ENCODE measurements around the gene NEK4. TPM values are rescaled to one million over a fixed set of nuclear protein-coding genes. Genes with fewer than 3 reads are reported as not detected.
"Not testable (repeated sequence)": the region's sequence is repeated elsewhere in the genome, so short reads cannot be mapped to it uniquely, and the experiment has no call there.

NEK4 gene
- total RNA-seq, 1 donor from 2014 or later, result 52.3 TPM

- H3K27me3 Mint-ChIP-seq (ENCODE audit: low read depth), result no peaks in the 10 kb centered on the region
- peaks cover 23% of the 10 kb centered on the region for H3K36me3 Mint-ChIP-seq (ENCODE audit: low read depth)
- no peak for DNase-seq (ENCODE audit: low read depth, low spot score)
- H3K27ac Mint-ChIP-seq (ENCODE audit: unreplicated experiment), result no peak overlapping the region
- peaks cover 25% of the 10 kb centered on the region for H3K4me1 Mint-ChIP-seq
- TF ChIP-seq, protein P1, sequence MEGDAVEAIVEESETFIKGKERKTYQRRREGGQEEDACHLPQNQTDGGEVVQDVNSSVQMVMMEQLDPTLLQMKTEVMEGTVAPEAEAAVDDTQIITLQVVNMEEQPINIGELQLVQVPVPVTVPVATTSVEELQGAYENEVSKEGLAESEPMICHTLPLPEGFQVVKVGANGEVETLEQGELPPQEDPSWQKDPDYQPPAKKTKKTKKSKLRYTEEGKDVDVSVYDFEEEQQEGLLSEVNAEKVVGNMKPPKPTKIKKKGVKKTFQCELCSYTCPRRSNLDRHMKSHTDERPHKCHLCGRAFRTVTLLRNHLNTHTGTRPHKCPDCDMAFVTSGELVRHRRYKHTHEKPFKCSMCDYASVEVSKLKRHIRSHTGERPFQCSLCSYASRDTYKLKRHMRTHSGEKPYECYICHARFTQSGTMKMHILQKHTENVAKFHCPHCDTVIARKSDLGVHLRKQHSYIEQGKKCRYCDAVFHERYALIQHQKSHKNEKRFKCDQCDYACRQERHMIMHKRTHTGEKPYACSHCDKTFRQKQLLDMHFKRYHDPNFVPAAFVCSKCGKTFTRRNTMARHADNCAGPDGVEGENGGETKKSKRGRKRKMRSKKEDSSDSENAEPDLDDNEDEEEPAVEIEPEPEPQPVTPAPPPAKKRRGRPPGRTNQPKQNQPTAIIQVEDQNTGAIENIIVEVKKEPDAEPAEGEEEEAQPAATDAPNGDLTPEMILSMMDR (conservative IDR thresholded peaks at IDR 0.05), result no peak
- no peaks in the 10 kb centered on the region for H3K9me3 Mint-ChIP-seq
- no peak overlapping the region for H3K4me3 Mint-ChIP-seq
Observed at GRCh38 chr3:52679199-52679538, 91.6 kb downstream of the NEK4 start.

GRCh38 chr3:52678265-52679198, 92.2 kb downstream of the NEK4 start:
- no peak for DNase-seq (ENCODE audit: low read depth, low spot score)
- H3K27ac Mint-ChIP-seq (ENCODE audit: unreplicated experiment), result no peak overlapping the region

DNA sequence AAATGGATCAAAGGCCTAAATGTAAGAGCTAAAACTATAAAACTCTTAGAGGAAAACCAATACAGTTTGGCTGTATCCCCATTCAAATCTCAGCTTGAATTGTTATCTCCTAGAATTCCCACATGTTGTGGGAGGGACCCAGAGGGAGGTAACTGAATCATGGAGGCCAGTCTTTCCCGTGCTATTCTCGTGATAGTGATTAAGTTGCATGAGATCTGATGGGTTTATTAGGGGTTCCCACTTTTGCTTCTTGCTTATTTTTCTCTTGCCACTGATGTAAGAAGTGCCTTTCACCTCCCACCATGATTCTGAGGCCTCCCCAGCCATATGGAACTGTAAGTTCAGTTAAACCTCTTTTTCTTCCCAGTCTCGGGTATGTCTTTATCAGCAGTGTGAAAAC, 94.5 kb downstream of the NEK4 start:
- H3K4me3 Mint-ChIP-seq; H3K27me3 Mint-ChIP-seq (ENCODE audit: low read depth); H3K4me1 Mint-ChIP-seq; H3K9me3 Mint-ChIP-seq; DNase-seq (ENCODE audit: low read depth, low spot score); H3K27ac Mint-ChIP-seq (ENCODE audit: unreplicated experiment): not testable (repeated sequence)
- peaks cover 26% of the 10 kb centered on the region for H3K36me3 Mint-ChIP-seq (ENCODE audit: low read depth)

More at GRCh38 chr3:52678265-52679198, 92.2 kb downstream of the NEK4 start:
- Mint-ChIP-seq H3K36me3 (ENCODE audit: low read depth) (peaks cover 23% of the 10 kb centered on the region), H3K9me3 (no peaks in the 10 kb centered on the region), H3K4me1 (peaks cover 20% of the 10 kb centered on the region), H3K4me3 (no peak overlapping the region), H3K27me3 (ENCODE audit: low read depth) (no peaks in the 10 kb centered on the region)
- TF ChIP-seq, protein P1 (conservative IDR thresholded peaks at IDR 0.05), result no peak

- H3K4me3 Mint-ChIP-seq, result no peak overlapping the region
- no peaks in the 10 kb centered on the region for H3K27me3 Mint-ChIP-seq (ENCODE audit: low read depth)
- no peaks in the 10 kb centered on the region for H3K4me1 Mint-ChIP-seq
- no peak overlapping the region for H3K27ac Mint-ChIP-seq (ENCODE audit: unreplicated experiment)
- no peak for DNase-seq (ENCODE audit: low read depth, low spot score)
- TF ChIP-seq, protein P1 (conservative IDR thresholded peaks at IDR 0.05), result no peak
- H3K9me3 Mint-ChIP-seq, result no peaks in the 10 kb centered on the region
- H3K36me3 Mint-ChIP-seq (ENCODE audit: low read depth), result peaks cover 16% of the 10 kb centered on the region
Observed at GRCh38 chr3:52671676-52672075, 99.1 kb downstream of the NEK4 start.

DNA sequence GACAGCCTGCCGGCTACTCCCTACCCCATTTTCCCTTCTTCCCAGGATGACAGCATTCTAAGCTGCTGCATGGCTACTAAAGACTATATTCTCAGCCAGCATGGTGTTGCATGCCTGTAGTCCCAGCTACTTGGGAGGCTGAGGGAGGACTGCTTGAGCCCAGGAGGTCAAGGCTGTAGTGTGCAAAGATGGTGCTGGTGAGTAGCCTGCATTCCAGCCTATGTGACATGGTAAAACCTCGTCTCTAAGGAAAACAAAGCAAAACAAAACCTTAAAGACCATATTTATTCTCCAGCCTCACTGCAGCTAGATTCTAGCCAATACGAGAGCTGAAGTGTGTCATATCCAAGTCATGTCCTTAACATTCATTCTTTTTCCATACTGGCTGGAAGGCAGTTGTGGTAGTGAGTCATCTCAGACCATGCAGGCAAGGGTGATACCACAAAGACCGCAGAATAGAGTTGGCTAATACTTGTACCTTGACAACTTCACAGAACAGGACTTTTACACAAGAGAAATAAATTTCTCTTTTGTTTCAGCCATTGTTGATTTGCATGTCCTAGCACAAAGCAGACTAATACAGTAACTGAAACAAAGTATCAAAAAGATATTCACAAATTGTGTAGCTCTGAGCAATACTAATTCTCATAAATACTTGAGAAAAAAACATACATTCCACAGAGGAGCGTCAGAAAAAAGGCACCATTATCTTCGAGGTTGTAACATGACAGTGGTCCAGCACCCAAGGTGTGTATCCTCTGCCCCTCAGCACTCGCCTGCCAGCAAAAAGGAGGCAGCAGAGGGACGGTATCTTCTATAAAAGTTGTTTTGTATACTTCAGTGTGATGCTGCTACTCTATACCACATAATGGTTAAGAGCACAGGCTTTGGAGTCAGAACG, 99.9 kb downstream of the NEK4 start:
- peaks cover 11% of the 10 kb centered on the region for H3K36me3 Mint-ChIP-seq (ENCODE audit: low read depth)
- TF ChIP-seq, protein P1 (conservative IDR thresholded peaks at IDR 0.05), result no peak
- peak overlapping the region; percentile 13 for H3K27ac Mint-ChIP-seq (ENCODE audit: unreplicated experiment)
- H3K9me3 Mint-ChIP-seq, result no peaks in the 10 kb centered on the region
- no peaks in the 10 kb centered on the region for H3K27me3 Mint-ChIP-seq (ENCODE audit: low read depth)
- no peaks in the 10 kb centered on the region for H3K4me1 Mint-ChIP-seq
- no peak for DNase-seq (ENCODE audit: low read depth, low spot score)
- H3K4me3 Mint-ChIP-seq, result no peak overlapping the region
